DMS79 treated with DMSO at 0.1 percent for 48 hours (cell line): ENCODE data around the gene PEA15.

ENCODE experiments used
- DNase-seq: peaks from one replicate; lab custom pipeline; 2025; lab: John Stamatoyannopoulos, UW

The PEA15 gene

DNA sequence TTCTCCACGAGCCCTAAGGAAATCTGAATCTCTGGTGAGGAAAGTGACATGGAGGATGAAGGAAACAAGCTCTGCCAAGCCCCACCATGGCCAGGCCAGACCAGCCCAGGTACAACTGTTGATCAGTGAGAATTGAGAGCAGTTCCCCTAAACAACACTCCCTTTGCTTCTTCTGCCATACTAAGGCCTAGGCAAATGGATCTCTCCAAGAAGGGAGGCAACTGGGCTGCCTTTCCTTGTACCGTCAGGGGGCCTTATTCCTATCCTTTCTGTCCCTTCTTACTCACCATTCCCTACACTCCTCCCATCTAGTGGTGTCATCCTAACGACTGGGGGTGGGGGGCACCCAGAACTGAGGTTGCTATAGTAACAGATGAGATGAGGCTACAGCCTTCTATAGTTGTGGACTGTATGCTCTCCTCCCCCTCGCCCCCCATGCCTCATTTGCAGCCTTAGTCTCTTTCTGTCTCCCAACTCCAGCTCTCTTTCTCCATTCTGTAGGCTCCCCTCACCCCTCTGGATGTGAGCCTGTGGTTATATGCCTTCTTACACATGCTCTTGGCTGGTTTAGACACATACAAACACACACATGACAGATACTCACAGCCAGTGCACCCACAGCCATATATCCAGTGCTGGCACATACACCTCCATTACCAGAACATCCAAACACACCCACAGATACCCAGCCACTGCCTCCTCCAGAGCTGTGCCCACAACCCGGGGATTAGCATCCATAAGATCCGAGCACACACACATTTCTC lies 3.6 kb downstream of the PEA15 start:
- DNase-seq, result no peak

DNA sequence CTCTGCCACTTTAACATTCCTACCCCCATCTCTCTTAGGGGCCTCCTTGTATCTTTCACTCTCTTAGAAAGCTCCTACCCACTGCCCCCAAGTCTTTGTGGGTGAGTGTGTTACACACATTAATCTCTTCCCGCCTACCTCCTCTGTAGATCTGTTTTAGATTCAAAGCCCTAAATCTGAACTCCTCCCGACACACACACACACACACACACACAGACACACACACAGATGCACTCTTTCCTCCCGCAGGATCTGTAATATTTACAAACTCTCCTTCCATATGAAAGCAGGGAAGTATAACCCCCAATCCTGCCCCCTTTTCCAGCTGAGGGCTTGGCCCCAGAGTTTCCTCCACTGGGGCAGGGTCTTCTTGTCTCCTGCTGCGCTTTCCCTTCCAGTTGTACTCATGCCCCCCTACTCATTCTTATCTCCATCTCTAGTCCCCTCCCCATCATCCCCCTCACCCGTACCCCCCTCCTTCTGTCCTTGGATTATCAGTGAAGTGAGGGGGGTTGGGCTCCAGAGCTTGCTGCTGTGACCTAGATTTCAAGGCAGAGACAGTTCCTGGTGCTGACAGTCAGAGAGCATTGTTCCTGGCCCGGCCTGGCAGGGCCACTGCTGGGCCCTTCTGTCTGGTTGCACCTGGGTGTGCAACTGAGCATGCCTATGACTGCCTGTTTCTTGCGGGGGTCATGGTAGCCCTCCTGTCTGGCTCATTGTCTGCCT lies 4.3 kb downstream of the PEA15 start:
- DNase-seq, result no peak

DNA sequence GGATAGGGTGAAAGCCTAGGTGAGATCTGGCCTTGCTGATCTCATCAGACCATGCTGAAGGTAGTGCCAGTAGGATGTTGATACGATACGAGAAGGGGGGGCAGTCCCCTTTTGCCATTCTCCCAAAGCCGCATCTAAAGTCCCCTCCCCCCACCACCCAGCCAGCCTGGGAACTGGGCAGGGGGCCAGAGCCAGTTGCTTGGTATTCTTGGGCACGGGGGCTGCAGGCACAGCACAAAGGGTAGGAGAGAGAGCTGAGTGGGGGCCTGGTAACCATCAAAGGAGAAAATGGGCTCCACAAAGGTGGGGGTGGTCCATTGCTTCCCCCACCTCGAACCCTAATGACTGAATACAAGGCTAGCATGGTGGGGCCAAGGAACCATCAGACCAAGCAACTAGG lies 5.4 kb downstream of the PEA15 start:
- no peak for DNase-seq

DNA sequence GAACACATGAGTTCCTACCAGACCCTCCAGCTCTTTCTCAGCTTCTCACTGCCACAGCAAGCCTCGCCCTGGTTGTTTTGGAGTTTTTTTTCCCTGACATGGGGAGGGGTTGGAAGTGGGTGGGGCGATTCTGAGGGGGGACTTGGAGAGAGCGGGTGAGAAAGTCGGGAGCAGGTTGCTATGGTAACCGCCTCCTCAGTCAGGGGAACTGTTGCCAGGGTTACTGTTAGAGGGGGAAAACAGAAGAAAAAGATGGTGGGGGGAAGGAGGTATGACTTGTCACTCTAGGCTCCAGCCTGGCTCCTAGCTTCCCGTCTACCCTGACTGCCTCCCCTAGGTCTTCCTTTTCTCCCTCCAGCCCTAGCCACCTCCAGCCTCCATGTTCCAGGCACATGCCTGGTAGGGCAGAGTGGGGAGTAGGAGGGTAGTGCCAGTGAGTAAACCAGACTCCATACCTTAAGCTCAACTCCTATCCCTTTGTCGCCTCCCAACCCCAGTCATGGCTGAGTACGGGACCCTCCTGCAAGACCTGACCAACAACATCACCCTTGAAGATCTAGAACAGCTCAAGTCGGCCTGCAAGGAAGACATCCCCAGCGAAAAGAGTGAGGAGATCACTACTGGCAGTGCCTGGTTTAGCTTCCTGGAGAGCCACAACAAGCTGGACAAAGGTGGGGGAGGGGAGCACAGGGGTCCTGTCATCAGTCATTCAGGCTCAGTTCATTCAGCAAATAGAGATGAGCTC lies 6.0 kb downstream of the PEA15 start:
- DNase-seq, result no peak

DNA sequence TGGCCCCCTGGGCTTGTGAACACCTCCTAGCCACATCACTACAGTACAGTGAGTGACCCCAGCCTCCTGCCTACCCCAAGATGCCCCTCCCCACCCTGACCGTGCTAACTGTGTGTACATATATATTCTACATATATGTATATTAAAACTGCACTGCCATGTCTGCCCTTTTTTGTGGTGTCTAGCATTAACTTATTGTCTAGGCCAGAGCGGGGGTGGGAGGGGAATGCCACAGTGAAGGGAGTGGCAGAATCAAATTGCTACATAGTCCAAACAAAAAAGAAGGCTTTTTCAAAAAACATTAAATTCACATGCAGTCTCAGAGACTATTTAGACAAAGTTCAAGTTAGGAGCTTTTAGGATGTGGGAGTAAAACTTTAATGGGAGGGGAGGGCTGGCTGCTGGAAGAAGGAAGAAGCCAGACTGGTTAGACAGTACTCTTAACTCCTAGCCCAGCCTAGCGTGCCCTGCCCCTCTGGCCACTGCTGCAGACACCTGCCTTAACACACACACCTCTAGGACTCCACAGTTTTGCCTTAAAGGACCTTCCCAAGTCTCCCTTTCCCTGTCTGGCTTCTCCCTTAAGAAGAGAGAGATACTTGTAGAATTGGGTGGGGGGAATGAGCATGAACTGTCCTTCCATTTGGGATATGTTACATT lies 9.4 kb downstream of the PEA15 start:
- DNase-seq, result no peak

DNA sequence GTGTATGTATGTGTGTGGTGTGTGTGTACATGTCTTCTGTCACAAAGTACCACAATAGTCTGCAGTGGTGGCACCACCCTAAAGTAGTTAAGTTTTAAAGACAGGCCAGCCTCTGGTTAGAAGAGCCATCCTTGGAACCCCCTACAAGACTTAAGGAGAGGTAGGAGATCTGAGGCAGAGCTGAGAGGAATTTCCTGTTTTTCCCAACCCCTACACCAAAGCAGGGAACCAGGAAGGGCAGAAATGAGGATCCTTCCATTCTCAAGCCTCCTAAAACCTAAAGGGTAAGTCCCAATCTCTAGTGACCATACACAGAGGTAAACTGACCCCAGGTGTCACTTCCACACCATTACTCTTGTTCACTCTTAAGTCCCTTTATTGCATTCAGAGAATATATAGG lies 11.1 kb downstream of the PEA15 start:
- DNase-seq, result no peak

DNA sequence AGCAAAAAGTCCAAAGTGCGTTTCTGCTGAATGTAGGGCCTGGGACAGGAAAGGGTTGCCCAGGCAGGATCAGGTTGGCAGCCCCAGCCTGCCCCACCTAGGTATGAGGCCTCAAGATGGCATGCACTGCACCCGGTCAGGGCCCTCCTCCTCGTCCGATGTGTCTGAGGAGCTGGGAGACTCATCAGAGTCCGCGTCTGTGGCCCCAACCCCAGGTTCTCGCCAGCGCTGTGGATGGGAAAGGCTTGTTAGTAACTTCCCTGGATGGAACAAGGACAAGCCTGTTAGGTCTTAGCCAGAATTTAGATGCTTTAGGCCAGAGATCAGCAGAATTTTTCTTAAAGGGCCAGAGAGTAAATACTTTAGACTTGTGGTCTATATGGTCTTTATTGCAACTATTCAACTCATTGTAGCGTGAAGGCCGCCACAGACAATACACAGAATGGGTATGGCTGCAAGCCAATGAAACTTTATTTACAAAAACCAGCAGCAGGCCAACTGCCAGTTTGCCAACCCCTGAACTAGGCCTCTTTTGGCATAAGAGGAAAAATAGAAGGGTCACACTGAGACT lies 12.4 kb downstream of the PEA15 start:
- peak; percentile 58 for DNase-seq

DNA sequence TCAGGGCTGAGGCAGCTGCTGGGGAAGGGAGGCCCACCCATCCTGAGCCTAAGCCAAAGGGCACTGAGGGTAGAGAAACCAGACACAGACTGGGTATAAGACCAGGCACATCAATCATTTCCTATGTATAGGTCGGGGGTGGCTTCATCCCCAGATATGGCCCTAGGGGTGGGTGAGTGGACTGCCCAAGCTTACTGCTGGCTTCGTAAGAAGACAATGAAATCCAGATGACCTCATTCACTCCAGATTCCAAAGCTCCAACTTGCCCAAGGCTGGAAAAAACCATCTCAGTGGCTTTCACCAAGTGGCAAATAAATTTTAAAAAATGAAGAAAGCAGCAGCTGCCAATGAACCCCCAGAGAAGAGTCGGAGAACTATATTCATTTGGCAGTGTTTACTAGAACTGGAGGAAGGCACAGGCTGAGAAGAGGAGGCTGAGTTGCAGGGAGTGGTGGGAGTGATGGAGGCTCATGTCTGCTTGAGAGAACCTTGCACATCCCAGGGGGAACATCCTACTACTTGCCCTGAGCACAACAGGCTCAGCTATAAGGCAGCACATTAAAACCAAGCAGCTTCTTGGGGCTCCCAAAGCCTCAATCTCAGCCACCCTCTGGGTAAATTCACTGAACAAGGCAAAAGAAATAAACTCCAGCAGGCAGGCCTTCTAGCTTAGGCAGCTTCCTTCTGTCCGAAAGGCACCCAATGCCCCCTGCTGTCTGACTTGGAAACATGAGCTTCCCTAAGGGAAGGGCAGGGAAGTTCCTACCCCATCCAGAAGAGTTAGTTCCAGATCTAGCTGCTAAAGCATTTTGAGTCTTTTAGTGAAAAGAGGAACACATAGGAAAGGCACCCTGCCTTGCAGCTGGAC lies 14.1 kb downstream of the PEA15 start:
- DNase-seq, result peak; percentile 4

DNA sequence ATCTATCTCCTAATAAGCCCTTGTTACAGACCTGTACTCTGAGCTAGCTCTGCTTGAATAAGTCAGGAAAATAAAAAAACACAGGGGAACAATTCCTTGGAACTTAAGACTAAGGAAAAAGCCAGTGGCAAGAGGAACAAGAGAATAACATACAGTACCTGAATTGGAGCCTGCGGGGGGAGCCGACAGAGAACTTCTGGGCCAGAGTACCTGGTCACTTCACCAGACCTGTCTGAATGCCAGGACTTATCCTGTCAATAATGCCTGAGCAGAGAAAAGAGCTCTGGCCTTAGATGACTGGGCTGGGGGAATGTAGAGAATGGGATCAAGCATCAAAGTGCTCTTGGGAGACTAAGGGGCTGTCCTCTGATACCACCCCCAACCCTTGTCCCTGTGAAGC lies 15.1 kb downstream of the PEA15 start:
- no peak for DNase-seq

DNA sequence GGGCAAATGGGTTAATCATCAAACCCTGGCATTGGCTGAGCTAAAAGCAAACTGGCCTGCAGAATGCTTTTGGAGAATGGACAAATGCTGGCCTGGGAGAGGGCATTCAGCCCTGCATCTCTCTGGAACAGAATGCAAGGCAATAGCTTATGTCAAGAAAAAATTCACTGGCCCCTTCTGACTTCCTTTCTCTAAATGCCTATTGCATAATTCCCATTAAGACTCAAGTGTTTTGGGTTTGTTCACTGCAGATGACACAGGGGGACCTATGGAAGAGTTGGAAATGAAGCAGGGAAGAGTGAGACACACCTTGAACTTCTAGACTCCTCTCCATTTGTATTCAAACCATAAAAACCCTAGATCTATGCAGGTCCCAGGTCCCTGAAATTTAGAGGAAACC lies 15.9 kb downstream of the PEA15 start:
- no peak for DNase-seq

DNA sequence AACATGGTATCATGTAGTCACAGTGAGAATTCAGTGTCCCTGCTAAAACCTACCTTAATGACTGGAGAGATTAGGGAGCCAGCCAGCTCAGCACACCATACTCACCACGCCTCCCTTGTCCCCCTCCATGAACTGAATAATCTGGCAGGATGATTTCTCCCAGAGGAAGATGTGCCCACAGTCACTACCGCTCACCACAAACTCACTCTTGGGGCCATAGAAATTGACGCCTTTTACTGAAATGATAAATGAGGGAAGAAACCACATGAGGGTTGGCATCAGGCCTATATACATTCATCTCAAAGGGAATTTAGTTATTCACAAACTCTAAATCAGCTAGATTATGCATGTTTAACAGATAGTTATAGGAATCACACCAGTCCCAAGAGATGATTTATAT lies 17.4 kb downstream of the PEA15 start:
- no peak for DNase-seq

DNA sequence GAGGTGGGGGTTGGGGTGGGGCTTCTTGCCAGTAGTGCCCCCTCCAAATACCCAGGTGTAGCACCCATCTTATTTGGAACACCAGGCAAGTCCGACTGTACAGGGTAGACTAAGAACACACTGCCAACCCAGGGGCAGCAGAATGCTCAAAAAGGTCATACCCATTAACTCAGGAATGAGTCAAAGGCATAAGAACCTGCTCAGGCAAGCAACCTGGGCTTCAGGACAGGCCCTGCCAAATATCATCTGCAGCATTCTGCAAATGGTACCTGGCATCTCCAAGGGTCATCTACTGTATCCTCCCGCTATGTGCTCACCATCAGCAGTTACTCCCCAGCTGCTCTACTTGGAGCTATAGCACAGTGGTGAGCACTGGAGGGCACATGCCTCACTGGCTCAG lies 19.4 kb downstream of the PEA15 start:
- DNase-seq, result no peak

DNA sequence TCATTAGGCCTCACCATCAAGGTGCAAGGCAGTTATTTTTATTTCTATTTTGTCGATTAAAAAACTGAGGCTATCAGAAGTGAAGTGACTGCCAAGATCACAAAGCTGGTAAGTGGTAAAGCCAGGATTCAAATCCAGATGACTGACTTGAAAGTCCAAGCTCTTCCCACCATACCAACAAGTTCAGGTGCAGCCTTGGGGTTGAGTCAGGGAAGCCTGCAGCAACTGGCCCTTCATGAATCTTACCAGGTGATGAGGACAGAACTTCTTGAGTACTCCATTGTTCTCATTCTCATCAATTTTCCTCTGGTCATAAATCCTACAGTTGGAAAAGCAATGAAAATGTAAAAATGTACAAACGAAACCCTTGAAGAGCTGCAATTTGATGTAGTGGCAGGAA lies 20.2 kb downstream of the PEA15 start:
- DNase-seq, result no peak

DNA sequence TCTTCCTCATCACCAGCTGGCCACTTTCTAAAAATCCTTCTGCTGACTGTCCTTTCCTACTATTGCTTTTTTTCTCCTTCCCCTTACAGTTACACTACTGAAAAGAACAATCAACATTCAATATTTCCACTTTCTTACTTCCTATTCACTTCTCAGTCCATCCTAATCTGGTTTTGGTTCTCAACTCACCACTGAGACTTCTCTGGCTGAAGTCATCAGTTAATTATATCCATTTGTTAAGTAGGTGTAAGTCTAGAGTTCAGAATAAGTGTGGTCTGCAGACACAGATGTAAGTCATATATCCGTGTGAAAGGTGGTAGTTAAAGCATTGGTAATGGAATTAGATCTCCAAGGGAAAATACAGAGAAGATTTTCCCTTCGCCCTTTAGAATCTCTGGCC lies 21.4 kb downstream of the PEA15 start:
- DNase-seq, result no peak

DNA sequence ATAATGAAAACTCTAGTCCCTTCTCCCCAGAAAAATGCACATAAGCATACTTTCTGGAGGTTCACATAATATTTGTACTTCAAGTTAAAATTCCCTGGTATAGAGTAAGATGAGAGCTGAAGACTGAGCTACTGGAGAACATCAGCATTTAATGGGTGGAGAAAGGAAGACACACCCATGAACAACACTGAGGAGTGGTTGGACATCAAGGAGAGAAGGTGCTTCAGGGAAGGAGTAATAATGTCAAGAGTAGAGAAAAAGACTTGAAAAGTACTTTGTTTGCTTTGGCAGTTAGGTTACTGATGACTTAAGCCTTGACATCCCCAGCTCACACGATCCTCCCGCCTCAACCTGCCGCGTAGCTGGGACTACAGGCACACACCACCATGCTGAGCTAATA lies 21.9 kb downstream of the PEA15 start:
- DNase-seq, result no peak

DNA sequence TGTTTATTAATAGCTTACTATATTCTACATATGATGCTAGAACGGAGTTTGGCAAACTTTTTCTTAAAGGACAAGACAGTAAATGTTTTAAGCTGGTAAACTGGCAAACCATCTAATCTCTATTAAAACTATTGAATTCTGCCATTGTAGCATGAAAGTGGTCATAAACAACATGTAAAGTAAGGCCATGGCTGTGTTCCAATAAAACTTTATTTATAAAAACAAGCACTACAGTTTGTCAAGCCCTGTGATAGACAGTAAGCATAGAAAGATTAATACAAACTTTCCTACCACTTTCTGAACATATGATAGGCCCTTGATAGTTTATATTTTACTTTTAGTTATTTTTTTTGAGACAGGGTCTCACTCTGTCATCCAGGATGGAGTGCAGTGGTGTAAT lies 22.4 kb downstream of the PEA15 start:
- DNase-seq, result no peak

DNA sequence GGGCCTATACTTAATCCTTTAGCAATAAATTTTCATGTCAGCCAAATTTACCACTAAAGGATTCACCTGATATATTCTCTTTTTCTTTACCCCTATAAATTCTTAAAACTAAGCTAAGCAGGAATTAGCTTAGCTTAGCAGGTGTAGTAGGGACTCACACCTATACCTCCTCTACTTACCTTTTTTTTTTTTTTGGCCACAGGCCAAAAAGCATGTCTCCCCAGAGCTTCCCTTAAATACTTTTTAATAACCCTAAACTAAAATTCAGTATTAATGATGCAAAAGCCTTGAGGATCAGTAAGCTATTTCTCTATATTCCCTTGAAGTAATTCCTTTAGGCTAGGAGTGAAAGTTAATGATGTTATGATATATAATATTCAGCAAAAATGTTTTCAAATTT lies 23.2 kb downstream of the PEA15 start:
- DNase-seq, result no peak

DNA sequence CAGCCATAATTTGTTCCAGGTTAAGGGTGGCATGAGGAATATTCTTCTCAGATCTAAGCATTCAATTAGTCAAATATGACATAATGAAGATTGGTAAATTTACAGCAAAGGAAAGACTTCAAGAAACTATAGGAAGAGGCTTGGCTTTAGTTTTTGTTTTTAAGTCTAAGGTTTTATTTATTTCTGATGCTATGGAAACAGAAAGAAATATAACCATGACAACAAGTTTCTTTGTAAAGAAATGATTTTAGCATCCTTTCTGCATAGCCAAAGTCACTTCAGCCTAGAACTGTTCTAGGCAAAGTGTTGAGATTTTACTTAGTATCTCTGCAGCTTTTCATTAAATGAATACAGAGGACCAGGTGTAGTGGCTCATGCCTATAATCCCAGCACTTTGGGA lies 27.7 kb downstream of the PEA15 start:
- DNase-seq, result no peak

DNA sequence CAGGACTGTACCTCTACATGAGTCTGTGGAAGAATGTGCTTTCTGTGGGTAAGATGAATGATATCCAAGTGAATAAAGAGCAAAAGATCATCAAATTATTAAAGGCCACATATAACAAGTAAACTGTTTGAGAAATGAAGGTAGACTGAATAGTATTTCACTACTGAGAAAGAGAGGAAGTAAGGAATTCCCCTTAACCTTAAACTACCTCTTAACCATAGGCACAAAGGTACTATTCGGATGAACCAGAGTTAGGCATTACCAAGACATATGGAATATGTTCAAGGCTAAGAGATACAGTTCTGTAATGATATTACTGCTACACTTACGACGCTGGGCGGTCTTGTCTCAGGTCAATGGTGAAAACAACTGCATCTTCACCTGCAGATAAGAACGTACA lies 31.6 kb downstream of the PEA15 start:
- DNase-seq, result no peak

DNA sequence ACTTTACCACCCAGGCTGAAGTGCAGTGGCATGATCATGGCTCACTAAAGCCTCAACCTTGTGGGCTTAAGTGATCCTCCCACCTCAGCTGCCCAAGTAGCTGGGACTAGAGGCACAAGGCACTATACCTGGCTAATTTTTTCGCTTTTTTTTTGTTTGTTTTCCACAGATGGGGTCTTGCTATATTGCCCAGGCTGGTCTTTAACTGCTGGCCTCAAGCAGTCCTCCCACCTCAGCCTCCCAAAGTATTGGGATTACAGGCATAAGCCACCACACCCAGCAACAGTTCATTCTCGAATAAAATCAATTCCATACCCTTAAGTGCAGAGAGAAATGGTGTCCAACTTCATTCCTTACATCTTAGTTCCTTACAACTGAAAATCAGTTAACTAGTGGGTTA lies 32.4 kb downstream of the PEA15 start:
- no peak for DNase-seq

DNA sequence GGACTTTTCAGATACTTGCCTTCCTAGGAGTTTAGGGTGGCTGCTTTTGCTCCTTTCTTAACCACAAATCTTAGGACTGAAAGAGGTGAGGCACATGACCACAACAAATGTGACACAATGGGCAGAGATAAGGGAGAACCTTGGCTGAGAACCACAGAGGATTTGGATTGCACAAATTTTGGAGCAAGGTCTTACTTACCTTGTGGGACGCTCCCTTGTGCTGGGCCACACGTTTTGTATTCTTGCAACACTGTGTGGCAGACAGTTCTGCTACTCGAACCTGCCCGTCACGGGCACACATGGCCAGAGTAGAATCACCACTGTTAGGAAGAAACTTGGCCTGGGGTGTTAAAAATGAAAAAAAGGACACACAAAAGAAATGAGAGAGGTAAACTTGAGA lies 33.2 kb downstream of the PEA15 start:
- DNase-seq, result no peak
